ENCODE data around the gene DDX24. TPM values are rescaled to one million over a fixed set of nuclear protein-coding genes. Genes with fewer than 3 reads are reported as not detected.

DDX24 gene
- total RNA-seq, 1 experiment from 2014 or later, result 174 TPM

GRCh38 chr14:94059998-94060397 is 21.0 kb downstream of the DDX24 start:
- H3K27ac Mint-ChIP-seq, result no peak overlapping the region
- CTCF ChIA-PET, result no interaction called here

DNA sequence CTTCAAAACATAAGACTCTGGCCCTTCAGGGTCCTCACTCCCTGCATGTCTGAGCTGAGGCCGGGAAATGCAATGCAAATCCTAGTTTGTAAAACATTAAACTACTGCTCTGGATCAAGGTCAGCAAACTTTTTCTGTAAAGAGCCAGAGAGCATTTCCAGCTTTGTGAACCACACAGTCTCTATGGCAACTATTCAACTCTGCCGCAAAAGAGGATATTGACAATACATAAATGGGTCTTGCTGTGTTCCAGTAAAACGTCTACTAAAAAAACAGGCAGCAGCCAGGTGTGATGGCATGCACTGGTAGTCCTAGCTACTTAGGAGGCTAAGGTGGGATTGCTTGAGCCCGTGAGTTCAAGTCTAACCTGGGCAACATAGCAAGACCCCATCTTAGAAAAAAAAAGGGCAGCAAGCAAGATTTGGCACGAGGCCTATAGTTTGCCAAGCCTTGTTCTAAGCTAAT is 22.3 kb downstream of the DDX24 start:
- CTCF ChIA-PET, result interaction anchor here (1.0 kb wide), 1 partner anchor 23 kb away, joined by 3 read pairs; no protein-coding TSS in a partner anchor
- Mint-ChIP-seq H3K4me1 (peaks cover 11% of the 10 kb centered on the region), H3K27ac (no peak overlapping the region), H3K27me3 (ENCODE audit: low read depth) (no peaks in the 10 kb centered on the region), H3K4me3 (no peak overlapping the region), H3K36me3 (peaks cover 85% of the 10 kb centered on the region), H3K9me3 (no peaks in the 10 kb centered on the region)
- no peak for DNase-seq (ENCODE audit: low spot score)
- peak; percentile 44; the same call in 1 of the 2 replicates for TF ChIP-seq ZNF121 (CRISPR knock-in tag; IDR thresholded peaks at IDR 0.05)
- TF ChIP-seq RELA (CRISPR knock-in tag; IDR thresholded peaks at IDR 0.05; ENCODE audit: borderline replicate concordance), result no peak
- POLR2A ChIA-PET, result no interaction called here
- no peak for ATAC-seq

More at GRCh38 chr14:94059998-94060397, 21.0 kb downstream of the DDX24 start:
- H3K4me3 Mint-ChIP-seq, result no peak overlapping the region
- H3K27me3 Mint-ChIP-seq (ENCODE audit: low read depth), result no peaks in the 10 kb centered on the region
- no peak for ATAC-seq
- no peak for DNase-seq (ENCODE audit: low spot score)
- H3K9me3 Mint-ChIP-seq, result no peaks in the 10 kb centered on the region
- TF ChIP-seq EMX1 (CRISPR knock-in tag; IDR thresholded peaks at IDR 0.05), result no peak
- TF ChIP-seq ETV6 (CRISPR knock-in tag; IDR thresholded peaks at IDR 0.05), result no peak
- TF ChIP-seq MXD4 (CRISPR knock-in tag; IDR thresholded peaks at IDR 0.05; ENCODE audit: borderline replicate concordance), result no peak
- TF ChIP-seq, protein P1, sequence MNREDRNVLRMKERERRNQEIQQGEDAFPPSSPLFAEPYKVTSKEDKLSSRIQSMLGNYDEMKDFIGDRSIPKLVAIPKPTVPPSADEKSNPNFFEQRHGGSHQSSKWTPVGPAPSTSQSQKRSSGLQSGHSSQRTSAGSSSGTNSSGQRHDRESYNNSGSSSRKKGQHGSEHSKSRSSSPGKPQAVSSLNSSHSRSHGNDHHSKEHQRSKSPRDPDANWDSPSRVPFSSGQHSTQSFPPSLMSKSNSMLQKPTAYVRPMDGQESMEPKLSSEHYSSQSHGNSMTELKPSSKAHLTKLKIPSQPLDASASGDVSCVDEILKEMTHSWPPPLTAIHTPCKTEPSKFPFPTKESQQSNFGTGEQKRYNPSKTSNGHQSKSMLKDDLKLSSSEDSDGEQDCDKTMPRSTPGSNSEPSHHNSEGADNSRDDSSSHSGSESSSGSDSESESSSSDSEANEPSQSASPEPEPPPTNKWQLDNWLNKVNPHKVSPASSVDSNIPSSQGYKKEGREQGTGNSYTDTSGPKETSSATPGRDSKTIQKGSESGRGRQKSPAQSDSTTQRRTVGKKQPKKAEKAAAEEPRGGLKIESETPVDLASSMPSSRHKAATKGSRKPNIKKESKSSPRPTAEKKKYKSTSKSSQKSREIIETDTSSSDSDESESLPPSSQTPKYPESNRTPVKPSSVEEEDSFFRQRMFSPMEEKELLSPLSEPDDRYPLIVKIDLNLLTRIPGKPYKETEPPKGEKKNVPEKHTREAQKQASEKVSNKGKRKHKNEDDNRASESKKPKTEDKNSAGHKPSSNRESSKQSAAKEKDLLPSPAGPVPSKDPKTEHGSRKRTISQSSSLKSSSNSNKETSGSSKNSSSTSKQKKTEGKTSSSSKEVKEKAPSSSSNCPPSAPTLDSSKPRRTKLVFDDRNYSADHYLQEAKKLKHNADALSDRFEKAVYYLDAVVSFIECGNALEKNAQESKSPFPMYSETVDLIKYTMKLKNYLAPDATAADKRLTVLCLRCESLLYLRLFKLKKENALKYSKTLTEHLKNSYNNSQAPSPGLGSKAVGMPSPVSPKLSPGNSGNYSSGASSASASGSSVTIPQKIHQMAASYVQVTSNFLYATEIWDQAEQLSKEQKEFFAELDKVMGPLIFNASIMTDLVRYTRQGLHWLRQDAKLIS (CRISPR knock-in tag; IDR thresholded peaks at IDR 0.05; ENCODE audit: borderline replicate concordance), result no peak
- TF ChIP-seq CTCF (IDR thresholded peaks at IDR 0.05), result no peak
- TF ChIP-seq, protein P2, sequence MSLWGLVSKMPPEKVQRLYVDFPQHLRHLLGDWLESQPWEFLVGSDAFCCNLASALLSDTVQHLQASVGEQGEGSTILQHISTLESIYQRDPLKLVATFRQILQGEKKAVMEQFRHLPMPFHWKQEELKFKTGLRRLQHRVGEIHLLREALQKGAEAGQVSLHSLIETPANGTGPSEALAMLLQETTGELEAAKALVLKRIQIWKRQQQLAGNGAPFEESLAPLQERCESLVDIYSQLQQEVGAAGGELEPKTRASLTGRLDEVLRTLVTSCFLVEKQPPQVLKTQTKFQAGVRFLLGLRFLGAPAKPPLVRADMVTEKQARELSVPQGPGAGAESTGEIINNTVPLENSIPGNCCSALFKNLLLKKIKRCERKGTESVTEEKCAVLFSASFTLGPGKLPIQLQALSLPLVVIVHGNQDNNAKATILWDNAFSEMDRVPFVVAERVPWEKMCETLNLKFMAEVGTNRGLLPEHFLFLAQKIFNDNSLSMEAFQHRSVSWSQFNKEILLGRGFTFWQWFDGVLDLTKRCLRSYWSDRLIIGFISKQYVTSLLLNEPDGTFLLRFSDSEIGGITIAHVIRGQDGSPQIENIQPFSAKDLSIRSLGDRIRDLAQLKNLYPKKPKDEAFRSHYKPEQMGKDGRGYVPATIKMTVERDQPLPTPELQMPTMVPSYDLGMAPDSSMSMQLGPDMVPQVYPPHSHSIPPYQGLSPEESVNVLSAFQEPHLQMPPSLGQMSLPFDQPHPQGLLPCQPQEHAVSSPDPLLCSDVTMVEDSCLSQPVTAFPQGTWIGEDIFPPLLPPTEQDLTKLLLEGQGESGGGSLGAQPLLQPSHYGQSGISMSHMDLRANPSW (CRISPR knock-in tag; conservative IDR thresholded peaks at IDR 0.05; ENCODE audit: low read depth), result no peak
- TF ChIP-seq RORB (CRISPR knock-in tag; IDR thresholded peaks at IDR 0.05), result no peak
- no peak for TF ChIP-seq ZNF219 (CRISPR knock-in tag; IDR thresholded peaks at IDR 0.05; ENCODE audit: borderline replicate concordance)
- TF ChIP-seq PRRX2 (CRISPR knock-in tag; IDR thresholded peaks at IDR 0.05), result no peak
- TF ChIP-seq CREB1 (CRISPR knock-in tag; IDR thresholded peaks at IDR 0.05), result no peak
- no peak for TF ChIP-seq FOXP1 (CRISPR knock-in tag; IDR thresholded peaks at IDR 0.05; ENCODE audit: borderline replicate concordance)
- TF ChIP-seq, protein P3, sequence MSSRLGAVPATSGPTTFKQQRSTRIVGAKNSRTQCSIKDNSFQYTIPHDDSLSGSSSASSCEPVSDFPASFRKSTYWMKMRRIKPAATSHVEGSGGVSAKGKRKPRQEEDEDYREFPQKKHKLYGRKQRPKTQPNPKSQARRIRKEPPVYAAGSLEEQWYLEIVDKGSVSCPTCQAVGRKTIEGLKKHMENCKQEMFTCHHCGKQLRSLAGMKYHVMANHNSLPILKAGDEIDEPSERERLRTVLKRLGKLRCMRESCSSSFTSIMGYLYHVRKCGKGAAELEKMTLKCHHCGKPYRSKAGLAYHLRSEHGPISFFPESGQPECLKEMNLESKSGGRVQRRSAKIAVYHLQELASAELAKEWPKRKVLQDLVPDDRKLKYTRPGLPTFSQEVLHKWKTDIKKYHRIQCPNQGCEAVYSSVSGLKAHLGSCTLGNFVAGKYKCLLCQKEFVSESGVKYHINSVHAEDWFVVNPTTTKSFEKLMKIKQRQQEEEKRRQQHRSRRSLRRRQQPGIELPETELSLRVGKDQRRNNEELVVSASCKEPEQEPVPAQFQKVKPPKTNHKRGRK (CRISPR knock-in tag; IDR thresholded peaks at IDR 0.05; ENCODE audit: borderline replicate concordance), result no peak
- TF ChIP-seq ATF1 (CRISPR knock-in tag; IDR thresholded peaks at IDR 0.05), result no peak
- H3K36me3 Mint-ChIP-seq, result peaks cover 72% of the 10 kb centered on the region
- POLR2A ChIA-PET, result no interaction called here
- peaks cover 14% of the 10 kb centered on the region for H3K4me1 Mint-ChIP-seq

Measured in WTC11 (cell line).